ENCODE data around the gene TNK1.

The TNK1 gene

GRCh38 chr17:7407485-7408251 is 26.8 kb downstream of the TNK1 start, which contains the start of gene NLGN2:
TSS of gene NLGN2 (plus strand) at chr17:7407845. CDS start at chr17:7408256, 411 bp downstream.
- no peak within 1 kb of the TSS for H3K4me3 ChIP-seq (ENCODE audit: insufficient read depth, low read length, poor library complexity, severe bottlenecking)

DNA sequence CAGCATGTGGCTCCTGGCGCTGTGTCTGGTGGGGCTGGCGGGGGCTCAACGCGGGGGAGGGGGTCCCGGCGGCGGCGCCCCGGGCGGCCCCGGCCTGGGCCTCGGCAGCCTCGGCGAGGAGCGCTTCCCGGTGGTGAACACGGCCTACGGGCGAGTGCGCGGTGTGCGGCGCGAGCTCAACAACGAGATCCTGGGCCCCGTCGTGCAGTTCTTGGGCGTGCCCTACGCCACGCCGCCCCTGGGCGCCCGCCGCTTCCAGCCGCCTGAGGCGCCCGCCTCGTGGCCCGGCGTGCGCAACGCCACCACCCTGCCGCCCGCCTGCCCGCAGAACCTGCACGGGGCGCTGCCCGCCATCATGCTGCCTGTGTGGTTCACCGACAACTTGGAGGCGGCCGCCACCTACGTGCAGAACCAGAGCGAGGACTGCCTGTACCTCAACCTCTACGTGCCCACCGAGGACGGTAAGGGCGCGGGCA is 27.4 kb downstream of the TNK1 start:
- Histone ChIP-seq H3K36me3 (ENCODE audit: low read length) (no peaks in the 10 kb centered on the region), H3K79me2 (ENCODE audit: insufficient read depth, low read length) (no peaks in the 10 kb centered on the region), H4K20me1 (ENCODE audit: low read depth, low read length) (no peaks in the 10 kb centered on the region), H3K27ac (ENCODE audit: low read depth, low read length) (no peak overlapping the region), H2AFZ (ENCODE audit: low read depth, low read length, severe bottlenecking) (no peak overlapping the region), H3K9ac (ENCODE audit: low read length) (no peak overlapping the region), H3K9me3 (ENCODE audit: insufficient read depth, low read length) (no peaks in the 10 kb centered on the region), H3F3A (ENCODE audit: insufficient read depth) (no peaks in the 10 kb centered on the region), H3K4me2 (ENCODE audit: low read depth, low read length, poor library complexity, severe bottlenecking) (no peak overlapping the region), H3K27me3 (ENCODE audit: low read length) (no peaks in the 10 kb centered on the region), H3K9me2 (replicated peaks; ENCODE audit: insufficient read depth, low read length) (no peaks in the 10 kb centered on the region), H3K4me3 (ENCODE audit: insufficient read depth, low read length, poor library complexity, severe bottlenecking) (no peak overlapping the region)
- TF ChIP-seq, protein P1, sequence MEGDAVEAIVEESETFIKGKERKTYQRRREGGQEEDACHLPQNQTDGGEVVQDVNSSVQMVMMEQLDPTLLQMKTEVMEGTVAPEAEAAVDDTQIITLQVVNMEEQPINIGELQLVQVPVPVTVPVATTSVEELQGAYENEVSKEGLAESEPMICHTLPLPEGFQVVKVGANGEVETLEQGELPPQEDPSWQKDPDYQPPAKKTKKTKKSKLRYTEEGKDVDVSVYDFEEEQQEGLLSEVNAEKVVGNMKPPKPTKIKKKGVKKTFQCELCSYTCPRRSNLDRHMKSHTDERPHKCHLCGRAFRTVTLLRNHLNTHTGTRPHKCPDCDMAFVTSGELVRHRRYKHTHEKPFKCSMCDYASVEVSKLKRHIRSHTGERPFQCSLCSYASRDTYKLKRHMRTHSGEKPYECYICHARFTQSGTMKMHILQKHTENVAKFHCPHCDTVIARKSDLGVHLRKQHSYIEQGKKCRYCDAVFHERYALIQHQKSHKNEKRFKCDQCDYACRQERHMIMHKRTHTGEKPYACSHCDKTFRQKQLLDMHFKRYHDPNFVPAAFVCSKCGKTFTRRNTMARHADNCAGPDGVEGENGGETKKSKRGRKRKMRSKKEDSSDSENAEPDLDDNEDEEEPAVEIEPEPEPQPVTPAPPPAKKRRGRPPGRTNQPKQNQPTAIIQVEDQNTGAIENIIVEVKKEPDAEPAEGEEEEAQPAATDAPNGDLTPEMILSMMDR (IDR thresholded peaks at IDR 0.05; ENCODE audit: insufficient read depth, low read length, poor library complexity, severe bottlenecking), result no peak
- TF ChIP-seq EZH2phosphoT487 (conservative IDR thresholded peaks at IDR 0.05; ENCODE audit: low read length), result no peak

More at GRCh38 chr17:7407485-7408251, 26.8 kb downstream of the TNK1 start, which contains the start of gene NLGN2:
- Histone ChIP-seq H2AFZ (ENCODE audit: low read depth, low read length, severe bottlenecking) (no peak within 1 kb of the TSS), H3F3A (ENCODE audit: insufficient read depth) (no peaks in the 10 kb centered on the region), H3K9ac (ENCODE audit: low read length) (no peak within 1 kb of the TSS), H3K27me3 (ENCODE audit: low read length) (no peaks in the 10 kb centered on the region), H3K9me3 (ENCODE audit: insufficient read depth, low read length) (no peaks in the 10 kb centered on the region), H3K36me3 (ENCODE audit: low read length) (no peaks in the 10 kb centered on the region), H3K27ac (ENCODE audit: low read depth, low read length) (no peak within 1 kb of the TSS), H3K79me2 (ENCODE audit: insufficient read depth, low read length) (no peaks in the 10 kb centered on the region), H3K9me2 (replicated peaks; ENCODE audit: insufficient read depth, low read length) (no peaks in the 10 kb centered on the region), H3K4me2 (ENCODE audit: low read depth, low read length, poor library complexity, severe bottlenecking) (no peak within 1 kb of the TSS), H4K20me1 (ENCODE audit: low read depth, low read length) (no peaks in the 10 kb centered on the region)
- no peak for TF ChIP-seq EZH2phosphoT487 (conservative IDR thresholded peaks at IDR 0.05; ENCODE audit: low read length)

DNA sequence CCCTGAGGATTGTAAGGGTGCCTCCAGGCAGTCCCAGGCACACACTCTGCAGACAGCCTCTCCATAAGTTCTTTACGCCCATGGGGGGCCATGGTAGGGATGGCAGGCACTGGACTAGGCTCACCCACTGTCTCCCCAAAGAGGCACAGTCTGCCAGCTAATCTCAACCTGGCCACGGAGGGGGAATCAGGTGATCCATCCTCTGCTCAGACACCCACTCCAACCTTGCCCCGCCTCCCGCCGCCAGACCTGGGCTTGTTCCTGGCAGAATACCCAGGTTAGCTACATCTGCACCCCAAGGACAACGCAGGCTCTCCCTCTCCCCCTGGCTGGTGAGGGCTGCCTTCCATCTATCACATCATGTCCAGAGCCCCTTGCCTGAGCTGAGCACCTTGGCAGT is 28.0 kb downstream of the TNK1 start:
- Histone ChIP-seq H3K79me2 (ENCODE audit: insufficient read depth, low read length) (no peaks in the 10 kb centered on the region), H3K9me3 (ENCODE audit: insufficient read depth, low read length) (no peaks in the 10 kb centered on the region), H4K20me1 (ENCODE audit: low read depth, low read length) (no peaks in the 10 kb centered on the region), H3K9me2 (replicated peaks; ENCODE audit: insufficient read depth, low read length) (no peaks in the 10 kb centered on the region), H3K4me3 (ENCODE audit: insufficient read depth, low read length, poor library complexity, severe bottlenecking) (no peak overlapping the region), H2AFZ (ENCODE audit: low read depth, low read length, severe bottlenecking) (no peak overlapping the region), H3K9ac (ENCODE audit: low read length) (no peak overlapping the region), H3K36me3 (ENCODE audit: low read length) (no peaks in the 10 kb centered on the region), H3K27ac (ENCODE audit: low read depth, low read length) (no peak overlapping the region), H3K27me3 (ENCODE audit: low read length) (no peaks in the 10 kb centered on the region), H3F3A (ENCODE audit: insufficient read depth) (no peaks in the 10 kb centered on the region), H3K4me2 (ENCODE audit: low read depth, low read length, poor library complexity, severe bottlenecking) (no peak overlapping the region)
- TF ChIP-seq, protein P1 (IDR thresholded peaks at IDR 0.05; ENCODE audit: insufficient read depth, low read length, poor library complexity, severe bottlenecking), result no peak
- no peak for TF ChIP-seq EZH2phosphoT487 (conservative IDR thresholded peaks at IDR 0.05; ENCODE audit: low read length)

DNA sequence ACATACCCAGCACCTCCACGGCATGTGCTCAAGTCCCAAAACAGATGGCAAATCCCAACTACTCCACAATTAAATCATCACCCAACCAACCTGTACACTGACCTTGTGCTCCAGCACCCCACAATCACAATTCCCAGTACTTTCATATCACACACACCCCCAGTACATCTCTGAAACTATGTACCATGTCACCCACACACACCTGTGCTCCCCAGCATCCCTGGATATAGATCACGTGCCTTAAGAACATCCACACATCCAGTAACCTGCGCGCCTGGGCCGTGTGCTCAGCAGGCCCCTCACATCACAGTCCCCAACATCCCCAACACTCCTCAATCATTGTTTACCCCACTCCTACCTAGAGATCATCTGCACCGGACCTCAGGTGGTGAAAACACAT is 28.8 kb downstream of the TNK1 start:
- H3K27me3 ChIP-seq (ENCODE audit: low read length), result no peaks in the 10 kb centered on the region
- no peaks in the 10 kb centered on the region for H3F3A ChIP-seq (ENCODE audit: insufficient read depth)
- H2AFZ ChIP-seq (ENCODE audit: low read depth, low read length, severe bottlenecking), result no peak overlapping the region
- H3K4me2 ChIP-seq (ENCODE audit: low read depth, low read length, poor library complexity, severe bottlenecking), result no peak overlapping the region
- H3K9ac ChIP-seq (ENCODE audit: low read length), result no peak overlapping the region
- H3K36me3 ChIP-seq (ENCODE audit: low read length), result no peaks in the 10 kb centered on the region
- H3K9me3 ChIP-seq (ENCODE audit: insufficient read depth, low read length), result no peaks in the 10 kb centered on the region
- no peaks in the 10 kb centered on the region for H4K20me1 ChIP-seq (ENCODE audit: low read depth, low read length)
- H3K79me2 ChIP-seq (ENCODE audit: insufficient read depth, low read length), result no peaks in the 10 kb centered on the region
- H3K27ac ChIP-seq (ENCODE audit: low read depth, low read length), result no peak overlapping the region
- H3K4me3 ChIP-seq (ENCODE audit: insufficient read depth, low read length, poor library complexity, severe bottlenecking), result no peak overlapping the region
- TF ChIP-seq EZH2phosphoT487 (conservative IDR thresholded peaks at IDR 0.05; ENCODE audit: low read length), result no peak
- TF ChIP-seq, protein P1 (IDR thresholded peaks at IDR 0.05; ENCODE audit: insufficient read depth, low read length, poor library complexity, severe bottlenecking), result no peak
- H3K9me2 ChIP-seq (replicated peaks; ENCODE audit: insufficient read depth, low read length), result no peaks in the 10 kb centered on the region

All from SU-DHL-6 (cell line).